HEK293 (cell line): ENCODE results near the gene IL12RB1.

Experiments
- CTCF ChIA-PET: fragments of 350-600 bp; formaldehyde crosslinking; extraction: SDS; loops from one replicate; lab custom pipeline; 2021; ENCODE audit warnings: antibody characterized with exemption; lab: Yijun Ruan, JAX
- POLR2A ChIA-PET: fragments of 300-600 bp; formaldehyde crosslinking; extraction: SDS; loops from one replicate; lab custom pipeline; 2020; ENCODE audit warnings: antibody characterized with exemption, inconsistent platforms; lab: Yijun Ruan, JAX
- H3K27ac ChIP-seq: fragments of 200-500 bp; sonication (Bioruptor generic); 2 replicates; pipeline ENCODE4 v1.5.1; 2014; ENCODE audit warnings: low read depth, low read length, control low read depth, inconsistent platforms; ENCODE audit errors: extremely low read depth
- H3K36me3 ChIP-seq, 2 experiments: fragments of 200-500 bp in 1 of 2; sonication (Bioruptor generic) in 1 of 2; 1 replicate in 1 of 2; 2 replicates in 1 of 2; pipeline ENCODE4 v1.5.1; 2014 to 2017; ENCODE audit warnings: inconsistent platforms in 2 of 2, low read length in 2 of 2; ENCODE audit not compliant: control insufficient read depth in 2 of 2, insufficient read depth in 1 of 2
- H3K4me1 ChIP-seq: fragments of 200-500 bp; sonication (Bioruptor generic); 2 replicates; pipeline ENCODE4 v1.5.1; 2014; ENCODE audit warnings: mild to moderate bottlenecking, low read length, inconsistent platforms; ENCODE audit not compliant: control insufficient read depth, insufficient read depth
- H3K4me3 ChIP-seq: 2 replicates; pipeline ENCODE4 v1.5.1; 2011; ENCODE audit warnings: low read depth, mild to moderate bottlenecking, control low read depth, low read length, moderate library complexity
- H3K9me3 ChIP-seq: fragments of 200-500 bp; sonication (Bioruptor generic); 2 replicates; pipeline ENCODE4 v1.5.1; 2014; ENCODE audit warnings: low read depth, low read length, inconsistent platforms; ENCODE audit not compliant: control insufficient read depth, insufficient read depth
- BCL11B ChIP-seq: fragments of 450-650 bp; formaldehyde crosslinking; IDR thresholded peaks from 2 replicates; pipeline ENCODE4 v1.5.1; 2016; ENCODE audit warnings: low read depth, missing biosample characterization, missing genetic modification characterization
- GFI1B ChIP-seq: fragments of 450-650 bp; formaldehyde crosslinking; IDR thresholded peaks from 2 replicates; pipeline ENCODE4 v1.5.1; 2016; ENCODE audit warnings: missing biosample characterization, missing genetic modification characterization
- GLIS1 ChIP-seq: fragments of 450-650 bp; formaldehyde crosslinking; IDR thresholded peaks from 2 replicates; pipeline ENCODE4 v1.5.1; 2016; ENCODE audit warnings: missing biosample characterization, missing genetic modification characterization
- HIC1 ChIP-seq: fragments of 450-650 bp; formaldehyde crosslinking; IDR thresholded peaks from 2 replicates; pipeline ENCODE4 v1.5.1; 2016; ENCODE audit warnings: missing biosample characterization, missing genetic modification characterization
- INSM2 ChIP-seq: fragments of 450-650 bp; formaldehyde crosslinking; IDR thresholded peaks from 2 replicates; pipeline ENCODE4 v1.5.1; 2016; ENCODE audit warnings: missing biosample characterization, missing genetic modification characterization
- KLF1 ChIP-seq: fragments of 450-650 bp; formaldehyde crosslinking; IDR thresholded peaks from 2 replicates; pipeline ENCODE4 v1.5.1; 2016; ENCODE audit warnings: missing biosample characterization, missing genetic modification characterization
- KLF8 ChIP-seq: fragments of 450-650 bp; formaldehyde crosslinking; IDR thresholded peaks from 2 replicates; pipeline ENCODE4 v1.5.1; 2016; ENCODE audit warnings: missing biosample characterization, missing genetic modification characterization
- PRDM1 ChIP-seq: fragments of 450-650 bp; formaldehyde crosslinking; IDR thresholded peaks from 2 replicates; pipeline ENCODE4; 2016; ENCODE audit warnings: missing biosample characterization, missing genetic modification characterization
- SP7 ChIP-seq: fragments of 450-650 bp; formaldehyde crosslinking; IDR thresholded peaks from 2 replicates; pipeline ENCODE4 v1.5.1; 2016; ENCODE audit warnings: missing biosample characterization, missing genetic modification characterization
- ZBTB17 ChIP-seq: fragments of 450-650 bp; formaldehyde crosslinking; IDR thresholded peaks from 2 replicates; pipeline ENCODE4 v1.5.1; 2016; ENCODE audit warnings: missing biosample characterization, missing genetic modification characterization
- ZBTB7A ChIP-seq: fragments of 450-650 bp; formaldehyde crosslinking; IDR thresholded peaks from 2 replicates; pipeline ENCODE4 v1.5.1; 2016; ENCODE audit warnings: low read depth, missing biosample characterization, missing genetic modification characterization
- ZFP69B ChIP-seq: fragments of 450-650 bp; formaldehyde crosslinking; IDR thresholded peaks from 2 replicates; pipeline ENCODE4 v1.5.1; 2016; ENCODE audit warnings: missing biosample characterization, missing genetic modification characterization
- ZNF184 ChIP-seq: fragments of 450-650 bp; IDR thresholded peaks from 2 replicates; pipeline ENCODE4 v1.5.1; 2018; ENCODE audit warnings: missing biosample characterization, mild to moderate bottlenecking, missing genetic modification characterization
- ZNF2 ChIP-seq: fragments of 450-650 bp; formaldehyde crosslinking; IDR thresholded peaks from 2 replicates; pipeline ENCODE4 v1.5.1; 2016; ENCODE audit warnings: missing biosample characterization, missing genetic modification characterization
- ZNF202 ChIP-seq: fragments of 450-650 bp; formaldehyde crosslinking; IDR thresholded peaks from 2 replicates; pipeline ENCODE4 v1.5.1; 2016; ENCODE audit warnings: missing biosample characterization, missing genetic modification characterization, borderline replicate concordance
- ZNF24 ChIP-seq: fragments of 450-650 bp; formaldehyde crosslinking; IDR thresholded peaks from 2 replicates; pipeline ENCODE4 v1.5.1; 2016; ENCODE audit warnings: missing biosample characterization, missing genetic modification characterization
- ZNF335 ChIP-seq: fragments of 450-650 bp; formaldehyde crosslinking; conservative IDR thresholded peaks from 2 replicates; pipeline ENCODE4 v1.5.1; 2016; ENCODE audit warnings: missing biosample characterization, missing genetic modification characterization
- ZNF391 ChIP-seq: fragments of 450-650 bp; formaldehyde crosslinking; IDR thresholded peaks from 2 replicates; pipeline ENCODE4 v1.5.1; 2016; ENCODE audit warnings: low read depth, missing biosample characterization, missing genetic modification characterization, borderline replicate concordance
- ZNF488 ChIP-seq: fragments of 450-650 bp; formaldehyde crosslinking; IDR thresholded peaks from 2 replicates; pipeline ENCODE4 v1.5.1; 2016; ENCODE audit warnings: missing biosample characterization, missing genetic modification characterization
- ZNF529 ChIP-seq: fragments of 450-650 bp; formaldehyde crosslinking; IDR thresholded peaks from 2 replicates; pipeline ENCODE4 v1.5.1; 2017; ENCODE audit warnings: missing genetic modification characterization, missing biosample characterization; ENCODE audit not compliant: insufficient replicate concordance
- ZNF571 ChIP-seq: fragments of 450-650 bp; formaldehyde crosslinking; IDR thresholded peaks from 2 replicates; pipeline ENCODE4 v1.5.0; 2017; ENCODE audit warnings: missing biosample characterization, missing genetic modification characterization
- ZNF623 ChIP-seq: fragments of 450-650 bp; formaldehyde crosslinking; IDR thresholded peaks from 2 replicates; pipeline ENCODE4 v1.5.1; 2016; ENCODE audit warnings: missing biosample characterization, missing genetic modification characterization
- ZNF624 ChIP-seq: fragments of 450-650 bp; formaldehyde crosslinking; IDR thresholded peaks from 2 replicates; pipeline ENCODE4 v1.5.1; 2017; ENCODE audit warnings: missing biosample characterization, missing genetic modification characterization
- ZNF639 ChIP-seq: fragments of 450-650 bp; formaldehyde crosslinking; IDR thresholded peaks from 2 replicates; pipeline ENCODE4 v1.5.1; 2016; ENCODE audit warnings: missing biosample characterization, missing genetic modification characterization
- ZNF664 ChIP-seq: fragments of 450-650 bp; formaldehyde crosslinking; IDR thresholded peaks from 2 replicates; pipeline ENCODE4 v1.5.1; 2016; ENCODE audit warnings: missing biosample characterization, missing genetic modification characterization
- ZNF707 ChIP-seq: fragments of 450-650 bp; formaldehyde crosslinking; IDR thresholded peaks from 2 replicates; pipeline ENCODE4 v1.5.1; 2016; ENCODE audit warnings: missing biosample characterization, missing genetic modification characterization
- ZNF776 ChIP-seq: fragments of 450-650 bp; formaldehyde crosslinking; IDR thresholded peaks from 2 replicates; pipeline ENCODE4 v1.5.0; 2017; ENCODE audit warnings: missing biosample characterization, missing genetic modification characterization, borderline replicate concordance
- ZNF777 ChIP-seq: fragments of 450-650 bp; formaldehyde crosslinking; IDR thresholded peaks from 2 replicates; pipeline ENCODE4 v1.5.1; 2017; ENCODE audit warnings: missing biosample characterization, missing genetic modification characterization, borderline replicate concordance
- ZSCAN23 ChIP-seq: fragments of 450-650 bp; formaldehyde crosslinking; IDR thresholded peaks from 2 replicates; pipeline ENCODE4 v1.5.1; 2016; ENCODE audit warnings: missing biosample characterization, missing genetic modification characterization

Gene IL12RB1

GRCh38 chr19:18049385-18049784 lies 37.3 kb downstream of the IL12RB1 start:
- POLR2A ChIA-PET, result interaction anchor here (0.7 kb wide), 1 partner anchor 105 kb away, joined by 5 read pairs; no protein-coding TSS in a partner anchor
- H3K9me3 ChIP-seq, result no peaks in the 10 kb centered on the region
- TF ChIP-seq ZBTB7A, result no peak
- TF ChIP-seq ZNF202, result no peak
- TF ChIP-seq ZNF335, result 0 out of 2 replicates have a peak, but pooled peaks have one; percentile 24
- TF ChIP-seq, all 188 proteins: peak for 1
- H3K36me3 ChIP-seq, result no peaks in the 10 kb centered on the region
- no peak overlapping the region for H3K4me3 ChIP-seq
- no peaks in the 10 kb centered on the region for H3K4me1 ChIP-seq
- CTCF ChIA-PET, result interaction anchor here (0.7 kb wide), 1 partner anchor 62 kb away, joined by 3 read pairs; no protein-coding TSS in a partner anchor
- H3K27ac ChIP-seq, result no peak overlapping the region

- no peak overlapping the region for H3K4me3 ChIP-seq
- H3K36me3 ChIP-seq, result no peaks in the 10 kb centered on the region
- ChIA-PET POLR2A (interaction anchor here (0.6 kb wide), 1 partner anchor 28 kb away, joined by 3 read pairs; no protein-coding TSS in a partner anchor), CTCF (interaction anchor here (0.9 kb wide), 1 partner anchor 39 kb away, joined by 3 read pairs; the partner anchor contains the start of gene ARRDC2)
- no peaks in the 10 kb centered on the region for H3K4me1 ChIP-seq
- no peak overlapping the region for H3K27ac ChIP-seq
- H3K9me3 ChIP-seq, result no peaks in the 10 kb centered on the region
- TF ChIP-seq ZNF664 (tag by site-specific recombination), result no peak
- TF ChIP-seq INSM2 (tag by site-specific recombination), result peak; percentile 76
- peak; percentile 38; the same call in 1 of the 2 replicates for TF ChIP-seq KLF1
- 0 out of 2 replicates have a peak, but pooled peaks have one; percentile 37 for TF ChIP-seq ZNF639 (tag by site-specific recombination)
- 0 out of 2 replicates have a peak, but pooled peaks have one; percentile 4 for TF ChIP-seq ZNF623
- TF ChIP-seq ZNF184, result no peak
- 0 out of 2 replicates have a peak, but pooled peaks have one; percentile 16 for TF ChIP-seq GFI1B
- TF ChIP-seq ZNF776 (tag by site-specific recombination), result no peak
- TF ChIP-seq ZSCAN23 (tag by site-specific recombination), result 0 out of 2 replicates have a peak, but pooled peaks have one; percentile 60
- peak; percentile 90 for TF ChIP-seq SP7 (tag by site-specific recombination)
- TF ChIP-seq ZNF488 (tag by site-specific recombination), result no peak
- TF ChIP-seq ZBTB17, result peak; percentile 33; the same call in 1 of the 2 replicates
- TF ChIP-seq ZNF624 (tag by site-specific recombination), result no peak
- TF ChIP-seq ZNF707 (tag by site-specific recombination), result no peak
- TF ChIP-seq ZNF2 (tag by site-specific recombination), result 0 out of 2 replicates have a peak, but pooled peaks have one; percentile 42
- TF ChIP-seq ZNF391, result no peak; the same call in 1 of the 2 replicates
- no peak for TF ChIP-seq PRDM1 (tag by site-specific recombination)
- peak; percentile 53; the same call in 1 of the 2 replicates for TF ChIP-seq ZFP69B (tag by site-specific recombination)
- TF ChIP-seq BCL11B (tag by site-specific recombination), result peak; percentile 69; the same call in 1 of the 2 replicates
- TF ChIP-seq KLF8, result peak; percentile 45; the same call in 1 of the 2 replicates
- peak; percentile 73; the same call in 1 of the 2 replicates for TF ChIP-seq ZNF24 (tag by site-specific recombination)
- TF ChIP-seq HIC1, result peak; percentile 54; the same call in 1 of the 2 replicates
- TF ChIP-seq GLIS1 (tag by site-specific recombination), result peak; percentile 92
- TF ChIP-seq ZNF202, result no peak
- TF ChIP-seq ZNF571 (tag by site-specific recombination), result no peak
- peak; percentile 37 for TF ChIP-seq ZNF335
- no peak for TF ChIP-seq ZNF777
- no peak for TF ChIP-seq ZNF529 (tag by site-specific recombination)
These were observed 40.5 kb downstream of the IL12RB1 start for GRCh38 chr19:18046059-18046718.
